IPS-11a (cell line): ENCODE measurements around the gene NUCKS1.

ENCODE experiments used
- H3K4me3 ChIP-seq: one replicate; pipeline ENCODE4 v1.5.1; 2013; ENCODE audit warnings: low read depth, low read length, control low read depth

NUCKS1 gene

DNA sequence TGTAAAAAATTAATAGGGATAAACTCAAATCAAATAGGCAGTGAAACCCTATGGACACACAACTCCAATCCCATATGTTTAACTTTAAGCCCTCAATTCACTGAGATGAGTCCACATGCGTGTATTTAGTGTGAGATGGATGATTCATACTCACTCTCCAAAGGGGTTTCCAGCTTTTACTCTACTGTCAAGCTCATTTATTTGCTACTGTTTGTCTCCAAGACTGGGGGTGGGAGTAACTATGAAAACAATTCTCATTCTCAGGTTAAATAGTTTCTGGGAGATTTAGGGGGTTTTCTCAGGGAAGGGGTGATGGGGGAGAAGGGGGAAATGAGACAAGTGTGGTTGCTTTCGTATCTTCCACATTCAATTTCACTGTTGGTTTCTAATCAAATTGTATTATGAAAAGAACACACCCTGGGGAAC is 22.6 kb upstream of the NUCKS1 start:
- no peak overlapping the region for H3K4me3 ChIP-seq

DNA sequence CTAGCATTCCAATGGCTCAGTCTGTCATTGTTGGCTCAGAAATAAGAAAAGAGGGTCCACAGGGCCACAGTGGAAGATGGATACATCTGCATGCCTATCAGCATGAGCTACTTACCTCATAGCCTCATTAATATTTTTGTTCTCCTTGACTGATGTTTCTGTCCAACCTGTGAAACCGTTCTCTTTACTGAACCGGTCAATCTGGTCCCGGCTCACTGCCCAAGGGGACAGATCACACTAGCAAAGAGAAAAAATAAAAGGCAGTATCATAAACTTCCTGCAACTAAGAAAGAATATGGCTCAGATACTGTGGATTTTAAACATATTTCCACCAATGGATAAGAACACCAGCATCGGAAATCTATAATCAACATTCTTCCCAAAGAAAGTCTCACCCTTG is 20.6 kb upstream of the NUCKS1 start:
- H3K4me3 ChIP-seq: no peak overlapping the region

DNA sequence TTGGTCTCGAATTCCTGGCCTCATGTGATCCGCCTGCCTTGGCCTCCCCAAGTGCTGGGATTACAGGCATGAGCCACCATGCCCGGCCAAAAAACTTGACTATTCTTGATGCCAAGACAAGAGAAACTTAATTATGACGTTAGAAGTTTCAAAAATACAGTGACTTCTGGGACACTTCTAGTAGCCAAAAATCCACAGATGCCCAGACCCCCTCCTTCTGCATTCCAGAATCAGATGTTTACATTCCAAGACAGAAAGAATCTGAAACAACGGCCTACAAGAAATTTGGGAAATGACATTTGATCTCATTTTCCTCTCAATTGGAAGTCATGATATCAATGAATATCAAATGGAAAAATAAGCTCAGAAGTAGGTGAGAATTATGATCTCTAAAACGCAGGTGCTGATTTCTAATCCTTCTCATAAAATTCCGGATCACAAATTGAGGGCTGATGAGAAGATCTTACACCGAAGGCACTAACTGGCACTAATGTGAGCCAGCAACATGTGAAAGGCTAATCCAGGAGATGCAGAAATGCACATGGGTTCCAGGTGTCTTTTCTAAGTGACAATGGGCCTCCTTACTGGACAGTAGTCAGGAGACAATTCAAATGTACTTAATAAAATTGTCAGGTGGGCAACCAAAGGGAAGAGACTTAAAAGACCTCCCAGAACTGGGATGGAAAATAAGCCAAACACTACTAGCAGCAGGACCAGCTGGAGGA is 19.8 kb upstream of the NUCKS1 start:
- no peak overlapping the region for H3K4me3 ChIP-seq

DNA sequence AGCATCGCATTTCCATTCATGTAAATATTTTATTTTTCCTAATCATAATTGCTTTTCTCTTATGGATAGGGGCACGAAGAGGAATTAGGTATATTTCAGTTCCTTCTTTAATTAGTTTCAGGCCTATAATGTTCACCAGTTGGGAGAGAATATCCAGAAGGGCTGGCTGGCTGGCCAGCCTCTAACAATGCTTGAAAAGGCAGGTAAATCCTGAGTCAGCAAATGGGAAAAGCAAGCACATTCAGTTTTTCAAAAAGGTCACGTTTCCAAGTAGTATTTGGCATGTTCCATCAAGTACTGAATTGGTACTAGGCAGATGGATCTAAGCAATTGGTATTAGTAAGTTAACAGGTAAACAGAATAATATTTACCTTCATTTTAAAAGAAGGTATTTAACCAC is 17.3 kb upstream of the NUCKS1 start:
- H3K4me3 ChIP-seq: no peak overlapping the region

DNA sequence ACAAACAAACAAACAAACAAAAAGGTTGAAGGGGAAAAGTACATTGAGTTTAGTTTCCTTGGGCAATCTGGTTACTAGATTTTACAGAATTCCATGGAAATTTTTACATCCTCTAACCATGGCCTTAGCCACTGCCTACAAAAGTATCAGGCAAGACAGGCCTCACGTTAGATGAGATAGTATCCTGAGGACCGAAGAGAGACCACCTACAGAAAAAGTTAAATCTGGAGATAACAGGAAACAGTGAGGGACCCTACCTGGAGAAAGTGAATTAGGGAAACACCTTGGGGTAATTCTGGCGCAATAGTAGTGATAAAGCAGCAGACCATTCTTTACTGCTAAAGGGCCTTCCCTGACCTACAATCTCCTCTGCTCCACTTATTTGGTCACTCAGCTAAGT is 16.6 kb upstream of the NUCKS1 start:
- H3K4me3 ChIP-seq: no peak overlapping the region

DNA sequence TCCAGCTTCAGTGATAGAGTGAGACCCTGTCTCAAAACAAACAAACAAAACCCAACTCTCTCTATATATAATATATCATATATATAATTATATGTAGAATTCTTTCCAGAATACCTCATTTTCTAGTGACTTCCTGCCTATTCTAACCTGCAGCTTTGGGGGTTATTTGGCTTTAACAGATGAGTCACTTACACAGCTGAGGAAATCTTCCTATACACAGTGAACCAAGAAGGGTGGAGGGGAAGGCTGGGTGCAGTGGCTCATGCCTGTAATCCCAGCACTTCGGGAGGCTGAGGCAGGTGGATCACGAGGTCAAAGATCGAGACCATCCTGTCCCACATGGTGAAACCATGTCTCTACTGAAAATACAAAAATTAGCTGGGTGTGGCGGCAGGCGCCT is 16.1 kb upstream of the NUCKS1 start:
- no peak overlapping the region for H3K4me3 ChIP-seq

DNA sequence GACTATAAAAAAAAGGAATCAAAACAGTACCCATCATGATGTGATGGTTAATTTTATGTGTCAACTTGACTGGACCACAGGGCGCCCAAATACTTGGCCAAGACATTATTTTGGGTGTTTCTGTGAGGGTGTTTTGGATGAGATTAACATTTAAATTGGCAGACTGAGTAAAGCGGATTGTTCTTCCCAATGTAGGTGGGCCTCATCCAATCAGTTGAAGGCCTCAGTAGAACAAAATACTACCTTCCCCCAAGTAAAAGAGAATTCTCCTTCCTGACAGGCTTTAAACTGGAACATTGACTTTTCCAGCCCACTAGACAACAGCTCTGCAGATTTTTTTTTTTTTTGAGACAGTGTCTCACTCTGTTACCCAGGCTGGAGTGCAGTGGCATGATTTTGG is 14.6 kb upstream of the NUCKS1 start:
- H3K4me3 ChIP-seq: no peak overlapping the region

DNA sequence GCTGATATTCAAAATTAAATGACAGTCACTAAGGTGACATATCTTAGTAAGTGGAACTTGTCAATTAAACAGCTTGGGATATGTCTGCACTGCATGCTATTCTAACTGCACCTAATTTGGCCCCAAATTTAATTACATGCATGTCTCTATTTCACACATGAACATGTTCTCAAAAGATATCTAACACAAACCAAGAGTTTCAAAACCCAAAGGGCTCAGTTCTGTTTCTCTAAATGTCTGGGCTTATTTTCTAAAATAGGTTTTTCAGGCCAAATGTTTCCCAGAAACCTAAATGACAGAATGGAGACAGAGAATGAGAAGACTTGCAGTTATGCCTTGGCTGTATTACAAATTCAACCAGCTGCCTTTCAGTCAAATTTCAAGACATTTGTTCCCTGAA is 14.0 kb upstream of the NUCKS1 start:
- H3K4me3 ChIP-seq: no peak overlapping the region

DNA sequence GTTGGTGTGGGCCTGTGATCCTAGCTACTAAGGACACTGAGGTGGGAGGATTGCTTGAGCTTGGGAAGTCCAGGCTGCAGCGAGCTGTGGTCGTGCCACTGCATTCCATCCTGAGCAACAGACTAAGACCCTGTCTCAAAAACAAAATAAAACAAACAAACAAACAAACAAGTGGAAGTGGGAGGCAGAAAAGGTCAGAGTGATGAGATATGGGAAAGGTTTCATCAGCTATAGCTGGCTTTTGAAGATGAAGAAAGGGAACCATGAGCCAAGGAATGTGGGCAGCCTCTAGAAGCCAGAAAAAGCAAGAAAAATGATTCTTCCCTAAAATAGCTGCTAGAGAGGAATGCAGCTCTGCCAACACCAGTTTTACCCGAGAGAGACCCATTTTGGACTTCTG is 10.6 kb upstream of the NUCKS1 start:
- no peak overlapping the region for H3K4me3 ChIP-seq

DNA sequence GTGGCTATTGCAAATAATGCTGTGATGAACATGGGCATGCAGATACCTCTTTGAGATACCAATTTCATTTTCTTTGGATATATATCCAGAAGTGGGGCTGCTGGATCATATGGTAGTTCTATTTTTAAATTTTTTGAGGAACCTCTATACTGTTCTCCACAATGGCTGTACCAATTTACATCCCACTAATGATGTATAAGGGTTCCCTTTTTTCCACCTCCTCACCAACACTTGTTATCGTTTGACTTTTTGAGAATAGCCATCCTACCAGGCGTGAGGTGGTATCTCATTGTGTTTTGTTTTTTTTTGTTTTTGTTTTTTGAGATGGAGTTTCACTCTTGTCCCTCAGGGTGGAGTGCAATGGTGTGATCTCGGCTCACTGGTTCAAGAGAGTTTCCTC is 6.6 kb upstream of the NUCKS1 start:
- no peak overlapping the region for H3K4me3 ChIP-seq

DNA sequence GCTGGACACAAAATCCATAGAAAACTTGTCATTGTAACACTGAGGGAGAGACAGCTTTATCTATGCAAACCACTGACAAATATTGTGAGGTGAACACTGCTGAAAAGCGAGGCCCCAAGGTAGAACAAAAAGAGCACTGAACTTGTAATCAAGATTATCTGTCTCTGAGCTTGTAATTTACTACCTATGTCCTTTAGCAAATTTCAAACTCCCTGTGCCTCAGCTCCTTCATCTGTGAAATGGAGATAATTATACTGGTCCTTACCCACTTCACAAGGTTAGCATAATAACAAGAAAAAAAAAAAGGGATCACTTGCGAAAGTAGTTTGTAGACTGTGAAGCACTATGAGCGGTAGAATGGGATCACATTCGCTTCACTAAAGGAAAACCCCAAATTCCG is 4.9 kb upstream of the NUCKS1 start:
- H3K4me3 ChIP-seq: no peak overlapping the region

DNA sequence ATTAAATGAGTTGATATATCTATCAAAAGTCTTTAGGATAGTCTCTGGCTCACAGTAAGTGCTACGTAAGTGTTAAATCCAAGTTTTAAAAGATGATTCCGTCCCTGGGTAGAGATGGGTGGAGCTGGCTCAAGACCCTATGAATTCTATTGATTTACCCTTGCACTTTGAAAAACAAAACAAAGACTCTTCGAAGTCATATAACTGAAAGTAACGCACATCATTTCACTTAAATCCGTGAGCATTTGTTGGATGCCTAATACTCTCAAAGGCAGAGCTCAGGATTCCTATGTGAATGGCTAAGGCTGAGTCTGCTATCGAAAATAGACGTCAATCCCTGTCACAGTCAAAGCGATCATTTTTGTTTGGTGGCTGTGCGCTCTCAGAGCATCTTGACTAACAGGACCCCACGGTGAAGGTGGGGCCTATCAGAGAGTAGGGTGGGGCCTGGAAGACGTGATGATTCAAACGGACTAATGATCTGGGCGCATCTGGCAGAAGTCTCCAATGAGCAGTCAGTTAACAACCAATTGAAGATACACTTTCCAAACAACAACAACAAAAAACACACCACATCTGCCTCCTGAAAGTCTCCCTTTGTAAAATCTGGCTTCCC is 1.2 kb upstream of the NUCKS1 start:
- H3K4me3 ChIP-seq: no peak overlapping the region

DNA sequence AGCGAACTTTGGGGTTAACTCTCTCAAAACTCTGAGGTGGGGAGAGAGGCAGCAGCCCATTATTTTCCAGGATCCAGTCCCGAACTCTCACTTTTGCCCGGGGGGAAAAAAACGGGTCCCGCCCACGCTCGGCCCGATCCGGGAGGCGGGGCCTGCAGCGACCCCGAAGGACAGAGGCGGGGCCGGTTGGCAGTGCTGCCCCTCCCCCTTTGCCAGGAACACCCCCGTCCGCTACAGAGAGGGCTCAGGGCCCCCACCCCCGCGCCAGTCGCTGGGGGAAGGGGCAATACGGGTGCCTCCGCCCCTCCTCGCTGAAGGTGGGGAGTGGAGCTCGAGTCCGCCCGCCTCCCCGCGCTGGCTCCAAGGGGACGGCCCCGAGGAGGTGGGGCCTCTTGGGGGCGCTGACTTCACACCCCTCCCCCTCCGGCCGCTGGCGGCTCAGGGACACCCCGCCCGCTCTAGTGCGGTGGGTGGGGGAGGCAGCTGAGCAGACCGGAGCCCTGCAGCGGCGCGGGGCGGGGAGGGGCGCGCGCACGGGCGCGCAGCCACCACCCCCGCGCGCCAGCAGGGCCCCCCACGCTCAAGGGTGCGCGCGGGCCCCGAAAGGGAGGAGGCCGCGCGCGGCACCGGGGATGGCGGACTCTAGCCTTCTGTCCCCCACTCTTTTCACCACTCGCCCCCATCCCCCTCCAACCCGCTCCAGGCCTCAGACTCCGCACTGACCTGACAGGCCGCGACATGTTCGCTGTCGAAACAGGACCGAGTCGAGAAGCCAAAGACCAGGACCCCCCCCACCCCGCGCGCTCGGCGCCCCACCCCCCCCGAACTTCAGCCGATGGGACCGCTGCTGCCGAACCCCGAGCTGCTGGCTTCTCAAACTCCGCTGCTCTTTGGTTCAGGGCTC is 496 bp downstream of the NUCKS1 start:
- peak overlapping the region; percentile 98 for H3K4me3 ChIP-seq

DNA sequence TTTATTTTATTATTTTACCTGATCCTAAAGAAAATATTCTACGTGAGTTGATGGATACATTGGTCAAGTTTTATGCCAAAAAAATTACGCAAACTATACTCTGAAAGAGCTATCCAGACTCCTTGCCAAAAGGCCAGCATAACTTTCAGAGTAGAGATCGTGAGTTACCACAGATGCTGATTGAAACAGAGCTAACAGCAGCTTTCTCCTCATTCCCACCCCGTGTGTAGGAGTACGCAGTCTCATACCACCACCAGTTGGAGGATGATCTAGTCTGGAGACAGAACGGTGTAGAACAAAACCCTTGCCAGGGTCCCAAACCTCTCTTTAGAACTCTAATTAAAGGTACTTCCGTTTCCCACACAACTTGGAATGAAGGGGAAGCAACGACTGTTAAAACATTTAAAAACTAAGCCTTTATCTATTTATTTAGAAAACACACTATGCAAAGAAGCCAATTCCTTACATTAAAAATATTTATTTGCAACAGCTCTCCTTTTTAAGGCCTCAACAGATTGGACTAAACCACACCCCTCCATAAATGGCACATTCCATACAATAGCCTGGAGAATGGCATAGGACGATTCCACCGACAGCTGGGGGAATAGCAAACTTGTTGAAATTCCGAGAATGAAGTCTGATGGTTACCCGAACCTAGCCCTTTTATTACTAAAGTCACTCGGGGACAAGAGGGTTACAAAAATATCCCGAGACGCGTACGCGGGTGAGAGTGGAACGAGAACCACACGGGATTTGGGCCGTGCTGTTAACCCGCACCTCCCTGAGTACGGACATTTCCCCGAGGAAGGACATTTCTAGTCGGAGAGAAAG is 1.4 kb downstream of the NUCKS1 start:
- peak overlapping the region; percentile 98 for H3K4me3 ChIP-seq

DNA sequence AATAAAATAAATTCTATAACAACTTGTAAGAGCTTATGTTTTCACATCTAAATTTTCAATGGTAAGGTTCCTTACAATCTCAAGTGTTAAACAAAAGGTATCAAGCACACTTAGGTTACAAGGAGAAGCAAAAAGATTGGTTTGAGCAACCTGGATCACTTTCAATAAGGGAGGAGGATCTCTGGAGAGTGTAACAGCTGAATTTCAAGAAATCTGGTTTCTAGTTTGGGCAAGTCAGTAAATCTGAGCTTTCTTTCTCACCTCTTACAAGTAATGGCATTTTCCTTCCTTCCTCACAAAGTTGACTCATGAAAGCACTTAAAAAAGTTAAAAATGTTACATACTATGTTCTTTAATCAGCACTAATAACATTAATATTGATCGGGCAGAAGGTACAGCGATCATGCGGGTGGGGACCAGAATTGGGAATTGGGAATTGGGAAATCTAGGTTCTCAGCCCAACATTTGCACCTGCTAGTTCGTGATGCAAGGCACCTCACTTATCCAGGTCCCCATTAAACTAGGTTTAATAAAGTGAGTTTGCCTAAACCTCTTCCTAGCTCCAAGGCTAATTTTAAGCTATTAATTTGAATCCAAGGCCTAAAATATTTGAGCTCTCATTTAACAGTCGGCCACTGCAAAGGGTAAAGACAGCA is 3.1 kb downstream of the NUCKS1 start:
- no peak overlapping the region for H3K4me3 ChIP-seq

DNA sequence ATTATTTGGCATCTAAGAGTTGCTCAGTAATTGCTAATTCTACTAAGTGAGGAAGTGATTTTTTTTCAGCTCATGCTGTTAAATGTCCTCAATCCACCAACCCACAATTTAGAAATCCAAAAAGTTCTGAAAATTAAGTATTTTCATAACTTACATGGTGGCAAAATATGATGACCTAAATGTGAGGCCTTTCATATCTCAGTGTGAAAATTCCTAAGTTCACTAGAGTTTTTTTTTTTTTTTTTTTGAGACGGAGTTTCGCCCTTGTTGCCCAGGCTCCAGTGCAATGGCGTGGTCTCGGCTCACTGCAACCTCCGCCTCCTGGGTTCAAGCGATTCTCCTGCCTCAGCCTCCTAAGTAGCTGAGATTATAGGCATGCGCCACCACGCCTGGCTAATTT is 5.6 kb downstream of the NUCKS1 start:
- H3K4me3 ChIP-seq: no peak overlapping the region

DNA sequence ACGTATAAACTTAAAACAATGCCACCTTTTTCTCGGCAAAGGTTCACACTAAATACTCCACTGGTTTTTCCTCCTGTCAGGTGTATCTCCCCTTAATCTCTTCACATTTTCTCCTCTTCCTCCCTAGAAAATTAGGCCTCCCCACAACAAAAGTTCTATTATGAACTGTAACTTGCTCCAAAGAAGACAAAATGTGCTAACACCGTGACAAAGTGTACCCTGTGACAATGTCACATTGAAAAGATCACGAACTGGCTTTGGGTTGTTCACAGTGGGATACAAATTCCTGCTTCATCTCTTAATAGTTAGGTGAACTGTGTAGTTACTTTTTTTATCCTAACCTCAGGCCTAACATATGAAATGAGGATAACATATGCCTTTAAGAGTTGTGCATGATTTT is 6.0 kb downstream of the NUCKS1 start:
- no peak overlapping the region for H3K4me3 ChIP-seq

DNA sequence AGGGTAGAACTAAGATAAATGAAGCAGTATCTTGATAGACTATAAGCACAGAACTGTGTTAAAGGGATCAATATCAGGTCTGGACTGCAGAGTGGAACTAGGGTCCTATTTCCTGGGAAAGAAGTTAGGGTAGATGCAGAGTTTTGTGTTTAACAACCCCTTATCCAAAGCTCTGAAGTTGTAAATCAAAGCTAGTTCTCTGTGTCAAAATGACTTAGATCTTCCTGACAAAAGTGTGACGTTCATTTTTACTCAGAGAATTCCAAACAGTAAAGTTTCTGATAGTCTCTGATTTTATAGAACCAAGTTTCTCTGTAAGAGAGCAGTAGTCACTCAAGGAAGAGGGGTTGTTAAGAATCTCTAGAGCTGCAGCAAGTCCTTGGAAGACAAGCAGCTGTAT is 8.3 kb downstream of the NUCKS1 start:
- no peak overlapping the region for H3K4me3 ChIP-seq

DNA sequence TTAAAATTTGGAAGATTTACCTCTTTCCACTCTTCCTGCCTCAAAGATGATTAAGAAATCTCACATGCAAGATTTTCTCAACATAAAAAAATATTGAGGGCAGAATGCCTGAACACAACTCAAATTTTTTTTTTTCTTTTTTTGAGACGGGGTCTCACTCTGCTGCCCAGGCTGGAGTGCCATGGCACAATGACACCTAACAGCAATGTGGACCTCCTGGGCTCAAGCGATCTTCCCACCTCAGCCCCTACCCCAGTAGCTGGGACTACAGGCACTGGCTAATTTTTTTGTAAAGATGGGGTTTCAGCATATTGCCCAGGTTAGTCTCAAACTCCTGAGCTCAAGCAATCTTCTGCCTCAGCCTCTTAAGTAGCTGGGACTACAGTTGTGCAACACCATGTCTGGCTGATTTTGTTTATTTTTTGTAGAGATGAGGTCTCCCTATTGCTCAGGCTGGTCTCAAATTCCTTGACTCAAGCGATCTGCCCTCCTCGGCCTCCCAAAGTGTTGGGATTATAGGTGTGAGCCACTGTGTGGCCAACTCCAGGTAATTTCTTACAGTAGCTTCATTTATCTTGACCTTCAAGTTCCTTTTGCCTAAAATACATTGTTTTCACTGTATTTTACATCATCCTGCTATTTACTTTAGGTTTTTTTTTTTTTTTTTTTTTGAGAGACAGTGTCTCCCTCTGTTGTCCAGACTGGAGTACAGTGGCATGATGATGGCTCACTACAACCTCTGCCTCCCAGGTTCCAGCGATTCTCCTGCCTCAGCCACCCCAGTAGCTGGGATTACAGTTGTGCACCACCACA is 10.4 kb downstream of the NUCKS1 start:
- H3K4me3 ChIP-seq: no peak overlapping the region

DNA sequence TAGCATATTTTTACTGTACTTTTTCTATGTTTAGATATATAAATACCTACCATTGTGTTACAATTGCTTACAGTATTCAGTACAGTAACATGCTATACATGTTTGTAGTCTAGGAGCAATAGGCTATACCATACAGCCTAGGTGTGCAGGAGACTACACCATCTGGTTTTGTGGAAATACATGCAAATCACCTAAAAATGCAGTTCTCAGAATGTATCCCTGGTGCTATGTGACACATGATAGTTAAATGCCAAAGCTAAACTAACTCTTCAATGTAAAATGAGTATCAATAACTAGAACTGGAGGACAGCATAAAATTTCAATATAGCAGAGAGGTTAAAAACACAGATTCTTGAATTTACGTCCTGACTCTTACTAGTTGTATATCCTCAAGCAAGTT is 14.8 kb downstream of the NUCKS1 start:
- H3K4me3 ChIP-seq: no peak overlapping the region
